Measurements from ENCODE around the gene ZBTB7C.

The ZBTB7C gene

GRCh38 chr18:48418539-48419276, 9.5 kb upstream of the ZBTB7C start:
- no peak for DNase-seq (ENCODE audit: low read depth)

GRCh38 chr18:48417985-48418384, 8.8 kb upstream of the ZBTB7C start:
- DNase-seq (ENCODE audit: low read depth), result no peak

GRCh38 chr18:48413342-48413741, 4.2 kb upstream of the ZBTB7C start:
- no peak for DNase-seq (ENCODE audit: low read depth)

- no peak for DNase-seq (ENCODE audit: low read depth)
These were observed 3.3 kb upstream of the ZBTB7C start for GRCh38 chr18:48412339-48412929.

GRCh38 chr18:48410095-48410920, 1.1 kb upstream of the ZBTB7C start:
- peak; percentile 29 for DNase-seq (ENCODE audit: low read depth)

- no peak for DNase-seq (ENCODE audit: low read depth)
These were observed 460 bp upstream of the ZBTB7C start for GRCh38 chr18:48409591-48410094.

GRCh38 chr18:48408111-48408726, 964 bp downstream of the ZBTB7C start:
- no peak for DNase-seq (ENCODE audit: low read depth)

GRCh38 chr18:48407358-48407757, 1.8 kb downstream of the ZBTB7C start:
- DNase-seq (ENCODE audit: low read depth), result no peak

GRCh38 chr18:48405978-48406377, 3.2 kb downstream of the ZBTB7C start:
- DNase-seq (ENCODE audit: low read depth), result no peak

GRCh38 chr18:48404716-48405507, 4.3 kb downstream of the ZBTB7C start:
- no peak for DNase-seq (ENCODE audit: low read depth)

GRCh38 chr18:48402953-48403352, 6.2 kb downstream of the ZBTB7C start:
- DNase-seq (ENCODE audit: low read depth), result no peak

GRCh38 chr18:48399303-48400075, 9.7 kb downstream of the ZBTB7C start:
- no peak for DNase-seq (ENCODE audit: low read depth)

GRCh38 chr18:48398074-48398473, 11.1 kb downstream of the ZBTB7C start:
- no peak for DNase-seq (ENCODE audit: low read depth)

- no peak for DNase-seq (ENCODE audit: low read depth)
These were observed 12.2 kb downstream of the ZBTB7C start for GRCh38 chr18:48397021-48397420.

- DNase-seq (ENCODE audit: low read depth), result no peak
These were observed 12.6 kb downstream of the ZBTB7C start for GRCh38 chr18:48396561-48396960.

- no peak for DNase-seq (ENCODE audit: low read depth)
These were observed 13.5 kb downstream of the ZBTB7C start for GRCh38 chr18:48395646-48396045.

- no peak for DNase-seq (ENCODE audit: low read depth)
These were observed 15.0 kb downstream of the ZBTB7C start for GRCh38 chr18:48394176-48394575.

- DNase-seq (ENCODE audit: low read depth), result no peak
These were observed 15.4 kb downstream of the ZBTB7C start for GRCh38 chr18:48393776-48394175.

- no peak for DNase-seq (ENCODE audit: low read depth)
These were observed 16.0 kb downstream of the ZBTB7C start for GRCh38 chr18:48393170-48393569.

- DNase-seq (ENCODE audit: low read depth), result no peak
These were observed 16.9 kb downstream of the ZBTB7C start for GRCh38 chr18:48392268-48392667.

- no peak for DNase-seq (ENCODE audit: low read depth)
These were observed 17.3 kb downstream of the ZBTB7C start for GRCh38 chr18:48391868-48392267.
